RPMI7951 (cell line): ENCODE data around the gene EXOC2. TPM values are rescaled to one million over a fixed set of nuclear protein-coding genes. Genes with fewer than 3 reads are reported as not detected.
A peak's percentile ranks its signal among the peaks of the same experiment; 100 is the strongest.
"Not testable (repeated sequence)": the region's sequence is repeated elsewhere in the genome, so short reads cannot be mapped to it uniquely, and the experiment has no call there.

ENCODE experiments used
- DNase-seq: peaks from one replicate; pipeline ENCODE4 v3.0.0-alpha.2; 2012; ENCODE audit warnings: low read depth
- total RNA-seq: library from RNA; depleted of rRNA; stranded (reverse); fragments of >200 nt; shearing (Covaris generic); gene quantifications from 2 replicates; pipeline ENCODE4 v1.2.3, GENCODE V29; 2014

Gene EXOC2
- total RNA-seq, 1 experiment from 2014 or later: 36.6 TPM

- DNase-seq: no peak
Measured at GRCh38 chr6:583635-584034, 109.3 kb downstream of the EXOC2 start.

- no peak for DNase-seq
Measured at GRCh38 chr6:583116-583515, 109.8 kb downstream of the EXOC2 start.

GRCh38 chr6:582370-582769 lies 110.6 kb downstream of the EXOC2 start:
- no peak for DNase-seq

GRCh38 chr6:579339-579738 lies 113.6 kb downstream of the EXOC2 start:
- peak; percentile 10 for DNase-seq

GRCh38 chr6:572596-573265 lies 120.2 kb downstream of the EXOC2 start:
- no peak for DNase-seq

- DNase-seq: no peak
Measured at GRCh38 chr6:571892-572291, 121.0 kb downstream of the EXOC2 start.

- DNase-seq: no peak
Measured at GRCh38 chr6:570825-571224, 122.1 kb downstream of the EXOC2 start.

- no peak for DNase-seq
Measured at GRCh38 chr6:568954-569523, 123.9 kb downstream of the EXOC2 start.

GRCh38 chr6:568085-568484 lies 124.9 kb downstream of the EXOC2 start:
- no peak for DNase-seq

- DNase-seq: no peak
Measured at GRCh38 chr6:563863-564262, 129.1 kb downstream of the EXOC2 start.

- no peak for DNase-seq
Measured at GRCh38 chr6:562052-562676, 130.8 kb downstream of the EXOC2 start.

GRCh38 chr6:561335-561734 lies 131.6 kb downstream of the EXOC2 start:
- not testable (repeated sequence) for DNase-seq

- no peak for DNase-seq
Measured at GRCh38 chr6:558959-559358, 134.0 kb downstream of the EXOC2 start.

- DNase-seq: peak; percentile 9
Measured at GRCh38 chr6:558089-558488, 134.8 kb downstream of the EXOC2 start.

- DNase-seq: no peak
Measured at GRCh38 chr6:551829-552350, 141.0 kb downstream of the EXOC2 start.

GRCh38 chr6:551405-551804 lies 141.5 kb downstream of the EXOC2 start:
- DNase-seq: peak; percentile 83

GRCh38 chr6:549906-550305 lies 143.0 kb downstream of the EXOC2 start:
- DNase-seq: no peak

- no peak for DNase-seq
Measured at GRCh38 chr6:548517-548916, 144.4 kb downstream of the EXOC2 start.

- no peak for DNase-seq
Measured at GRCh38 chr6:548091-548490, 144.8 kb downstream of the EXOC2 start.

GRCh38 chr6:540490-540889 lies 152.4 kb downstream of the EXOC2 start:
- no peak for DNase-seq

GRCh38 chr6:537114-537513 lies 155.8 kb downstream of the EXOC2 start:
- DNase-seq: no peak

- DNase-seq: no peak
Measured at GRCh38 chr6:530425-530824, 162.5 kb downstream of the EXOC2 start.

- DNase-seq: no peak
Measured at GRCh38 chr6:528989-529388, 163.9 kb downstream of the EXOC2 start.
